Activated CD4-positive, alpha-beta T cell treated with anti-CD3 and anti-CD28 coated beads, Interleukin-2, Interleukin-6, amounts not matched to agents 100 ng/mL and 50 ng/mL, durations not matched to agents 16 hours and 8 hours (primary cell): ENCODE results near the gene GALR3.
"Not testable (repeated sequence)": the region's sequence is repeated elsewhere in the genome, so short reads cannot be mapped to it uniquely, and the experiment has no call there.

Experiments
- DNase-seq: peaks from one replicate; pipeline ENCODE4 v3.0.0-alpha.2; 2020

The GALR3 gene

GRCh38 chr22:37823134-37823985 lies at the start of gene GALR3:
TSS of gene GALR3 (plus strand) at chr22:37823382. CDS start at chr22:37823407, 25 bp downstream.
- no peak for DNase-seq

- no peak for DNase-seq
These were observed 48.5 kb upstream of the GALR3 start for GRCh38 chr22:37774728-37775127.

GRCh38 chr22:37775785-37776638 lies 47.2 kb upstream of the GALR3 start:
- DNase-seq, result no peak

GRCh38 chr22:37776639-37777005 lies 46.6 kb upstream of the GALR3 start:
- no peak for DNase-seq

GRCh38 chr22:37777122-37777687 lies 46.0 kb upstream of the GALR3 start:
- no peak for DNase-seq

GRCh38 chr22:37778370-37779009 lies 44.7 kb upstream of the GALR3 start:
- DNase-seq, result no peak

- no peak for DNase-seq
These were observed 41.6 kb upstream of the GALR3 start for GRCh38 chr22:37781434-37782059.

GRCh38 chr22:37782340-37783168 lies 40.6 kb upstream of the GALR3 start:
- no peak for DNase-seq

GRCh38 chr22:37784829-37785495 lies 38.2 kb upstream of the GALR3 start:
- no peak for DNase-seq

GRCh38 chr22:37790234-37790633 lies 32.9 kb upstream of the GALR3 start:
- DNase-seq, result no peak

- DNase-seq, result no peak
These were observed 30.7 kb upstream of the GALR3 start for GRCh38 chr22:37792494-37792893.

- DNase-seq, result no peak
These were observed 28.8 kb upstream of the GALR3 start for GRCh38 chr22:37794376-37794775.

GRCh38 chr22:37796079-37796478 lies 27.1 kb upstream of the GALR3 start:
- DNase-seq, result no peak

GRCh38 chr22:37797259-37797658 lies 25.9 kb upstream of the GALR3 start:
- DNase-seq, result not testable (repeated sequence)

- no peak for DNase-seq
These were observed 25.2 kb upstream of the GALR3 start for GRCh38 chr22:37797874-37798500.

GRCh38 chr22:37799979-37800378 lies 23.2 kb upstream of the GALR3 start:
- DNase-seq, result not testable (repeated sequence)

- no peak for DNase-seq
These were observed 21.3 kb upstream of the GALR3 start for GRCh38 chr22:37801946-37802309.

GRCh38 chr22:37802310-37803194 lies 20.6 kb upstream of the GALR3 start:
- DNase-seq, result no peak

- no peak for DNase-seq
These were observed 20.0 kb upstream of the GALR3 start for GRCh38 chr22:37803195-37803638.
